A549 (cell line): ENCODE measurements around the gene TECR. TPM values are rescaled to one million over a fixed set of nuclear protein-coding genes. Genes with fewer than 3 reads are reported as not detected.
"Not testable (repeated sequence)": the region's sequence is repeated elsewhere in the genome, so short reads cannot be mapped to it uniquely, and the experiment has no call there.

Source experiments
- ATAC-seq, 2 experiments: fragments of 200-7000 bp in 1 of 2; fragments of >200 bp in 1 of 2; cut with Nextera tagmentation in 1 of 2; cut with Tn5 transposase in 1 of 2; 3 replicates each; pipeline versions ENCODE4 v1.8.0 to v1.9.1; 2018 to 2020; ENCODE audit warnings: mild to moderate bottlenecking in 1 of 2, moderate library complexity in 1 of 2
- CTCF ChIA-PET: fragments of 300-600 bp; sonication (Branson Sonifier 250); formaldehyde crosslinking; extraction: SDS; loops from one replicate; lab custom pipeline; 2021; ENCODE audit warnings: antibody characterized with exemption, inconsistent platforms; lab: Yijun Ruan, JAX
- POLR2A ChIA-PET: fragments of 350-600 bp; formaldehyde crosslinking; extraction: SDS; loops from one replicate; lab custom pipeline; 2021; ENCODE audit warnings: antibody characterized with exemption, inconsistent platforms; lab: Yijun Ruan, JAX
- DNase-seq, 2 experiments: peaks; one replicate each; pipeline versions ENCODE4 v3.0.0 to v3.0.0-alpha.2; 2011 to 2016; ENCODE audit warnings: low read depth in 1 of 2, low spot score in 1 of 2
- FAIRE-seq: peaks from 2 replicates; lab custom pipeline; 2011; peaks lifted over from hg19 to GRCh38; lab: Jason Lieb, UNC
- H3K27ac ChIP-seq, 2 experiments: fragments of >200 bp; sonication (Bioruptor Twin); formaldehyde crosslinking; 3 replicates each; pipeline ENCODE4 v1.5.1; 2016 to 2017
- H3K4me1 ChIP-seq: fragments of >200 bp; sonication (Bioruptor Twin); formaldehyde crosslinking; 3 replicates; pipeline ENCODE4 v1.6.1; 2016
- H3K4me2 ChIP-seq: fragments of >200 bp; sonication (Bioruptor Twin); formaldehyde crosslinking; 3 replicates; pipeline ENCODE4 v1.6.1; 2016
- H3K4me3 ChIP-seq: fragments of >200 bp; sonication (Bioruptor Twin); formaldehyde crosslinking; 3 replicates; pipeline ENCODE4 v1.5.1; 2016
- H3K9me3 ChIP-seq: fragments of >200 bp; sonication (Bioruptor Twin); formaldehyde crosslinking; 3 replicates; pipeline ENCODE4 v1.6.1; 2016
- CBX8 ChIP-seq: fragments of 200-600 bp; sonication (generic); IDR thresholded peaks from 2 replicates; pipeline ENCODE4 v1.6.1; 2016
- CEBPB ChIP-seq, 2 experiments: fragments of >200 bp in 1 of 2; sonication (Bioruptor Twin) in 1 of 2; formaldehyde crosslinking in 1 of 2; IDR thresholded peaks; 2 replicates each; pipeline ENCODE4 v1.6.1; 2012 to 2016
- E2F6 ChIP-seq: IDR thresholded peaks from 2 replicates; pipeline ENCODE4 v1.6.1; 2012; ENCODE audit warnings: low read depth, borderline replicate concordance
- EHF ChIP-seq: fragments of 250-450 bp; sonication (Bioruptor Pico); IDR thresholded peaks from 2 replicates; pipeline ENCODE4 v1.5.0; 2020; ENCODE audit warnings: mild to moderate bottlenecking
- EHMT2 ChIP-seq: fragments of 200-600 bp; sonication (generic); IDR thresholded peaks from 2 replicates; pipeline ENCODE4 v1.6.1; 2016; ENCODE audit warnings: antibody characterized with exemption, low read depth, mild to moderate bottlenecking, moderate library complexity
- ESRRA ChIP-seq: fragments of 150-350 bp; IDR thresholded peaks from 2 replicates; pipeline ENCODE4 v1.6.1; 2014; ENCODE audit warnings: mild to moderate bottlenecking, low read length, borderline replicate concordance
- FOSL2 ChIP-seq, 2 experiments: fragments of 450-650 bp in 1 of 2; fragments of >200 bp in 1 of 2; sonication (Bioruptor Twin) in 1 of 2; formaldehyde crosslinking; IDR thresholded peaks; 2 replicates each; pipeline versions ENCODE4 v1.5.0 to v1.6.1; 2016 to 2020; ENCODE audit warnings: mild to moderate bottlenecking in 1 of 2, moderate library complexity in 1 of 2
- FOXS1 ChIP-seq: fragments of 250-450 bp; sonication (Bioruptor Pico); IDR thresholded peaks from 2 replicates; pipeline ENCODE4 v1.5.0; 2020; ENCODE audit warnings: mild to moderate bottlenecking, moderate library complexity
- HOXB13 ChIP-seq: fragments of 250-450 bp; sonication (Bioruptor Pico); IDR thresholded peaks from 2 replicates; pipeline ENCODE4 v1.5.0; 2020; ENCODE audit warnings: low read depth, mild to moderate bottlenecking, moderate library complexity
- JUN ChIP-seq, 2 experiments: fragments of >200 bp; sonication (Bioruptor Twin); formaldehyde crosslinking; IDR thresholded peaks; 2 replicates in 1 of 2; 3 replicates in 1 of 2; pipeline ENCODE4 v1.6.1; 2016 to 2017
- JUNB ChIP-seq: fragments of >200 bp; sonication (Bioruptor Twin); formaldehyde crosslinking; IDR thresholded peaks from 2 replicates; pipeline ENCODE4 v1.6.1; 2016
- MAFK ChIP-seq: fragments of 450-650 bp; IDR thresholded peaks from 2 replicates; pipeline ENCODE4 v1.6.1; 2014; ENCODE audit not compliant: partially characterized antibody
- MAX ChIP-seq: IDR thresholded peaks from 2 replicates; pipeline ENCODE4 v1.6.1; 2012
- MYC ChIP-seq: IDR thresholded peaks from 2 replicates; pipeline ENCODE4 v1.6.1; 2012; ENCODE audit warnings: mild to moderate bottlenecking, inconsistent platforms, low read length, improper control_type of control experiment, borderline replicate concordance
- NPAS2 ChIP-seq: fragments of 250-450 bp; sonication (Bioruptor Pico); IDR thresholded peaks from 2 replicates; pipeline ENCODE4 v1.8.0; 2022; ENCODE audit warnings: mild to moderate bottlenecking, moderate library complexity, borderline replicate concordance
- NR3C1 ChIP-seq: fragments of >200 bp; sonication (Bioruptor Twin); formaldehyde crosslinking; IDR thresholded peaks from 3 replicates; pipeline ENCODE4 v1.6.1; 2017
- PHF8 ChIP-seq: fragments of 200-600 bp; sonication (generic); IDR thresholded peaks from 2 replicates; pipeline ENCODE4 v1.6.1; 2016; ENCODE audit warnings: low read depth, mild to moderate bottlenecking, antibody characterized with exemption, moderate library complexity, borderline replicate concordance
- RARB ChIP-seq: fragments of 250-450 bp; sonication (Bioruptor Pico); IDR thresholded peaks from 2 replicates; pipeline ENCODE4 v1.8.0; 2021; ENCODE audit warnings: mild to moderate bottlenecking, moderate library complexity
- RFX5 ChIP-seq: fragments of 450-650 bp; IDR thresholded peaks from 2 replicates; pipeline ENCODE4 v1.7.1; 2014; ENCODE audit warnings: antibody characterized with exemption, mild to moderate bottlenecking, moderate library complexity
- ZC3H11A ChIP-seq: fragments of 450-650 bp; IDR thresholded peaks from 2 replicates; pipeline ENCODE4 v1.6.1; 2014; ENCODE audit warnings: antibody characterized with exemption, mild to moderate bottlenecking
- ZSCAN20 ChIP-seq: fragments of 250-450 bp; sonication (Bioruptor Pico); IDR thresholded peaks from 2 replicates; pipeline ENCODE4 v1.8.0; 2022; ENCODE audit warnings: mild to moderate bottlenecking, moderate library complexity
- WGBS: methylation state at CpG from one replicate; pipeline ENCODE4 v1.1.6; 2017; ENCODE audit errors: missing lambda C conversion rate; 5-methylcytosine and 5-hydroxymethylcytosine counted together
- polyA plus RNA-seq, 4 experiments: library from polyadenylated mRNA; depleted of rRNA in 3 of 4; stranded (reverse); fragments of >200 nt; fragmentation: RNase III in 1 of 4; extraction: RNeasy Plus Mini Kit Qiagen cat#74134 plus additional on column Dnase treatment in 1 of 4; gene quantifications; 2 replicates in 3 of 4; 3 replicates in 1 of 4; pipeline ENCODE4 v1.2.3, GENCODE V29; 2011 to 2017
- TF ChIP-seq, protein P1 (sequence below): fragments of >200 bp; sonication (Bioruptor Twin); formaldehyde crosslinking; IDR thresholded peaks from 3 replicates; pipeline ENCODE4 v1.6.1; 2016
- TF ChIP-seq, protein P2 (sequence below): IDR thresholded peaks from 2 replicates; pipeline ENCODE4 v1.6.1; 2012

The TECR gene
- polyA plus RNA-seq, 2 of the 4 experiments (the other 2 are of a cell fraction) = 87.7 to 139 TPM

DNA sequence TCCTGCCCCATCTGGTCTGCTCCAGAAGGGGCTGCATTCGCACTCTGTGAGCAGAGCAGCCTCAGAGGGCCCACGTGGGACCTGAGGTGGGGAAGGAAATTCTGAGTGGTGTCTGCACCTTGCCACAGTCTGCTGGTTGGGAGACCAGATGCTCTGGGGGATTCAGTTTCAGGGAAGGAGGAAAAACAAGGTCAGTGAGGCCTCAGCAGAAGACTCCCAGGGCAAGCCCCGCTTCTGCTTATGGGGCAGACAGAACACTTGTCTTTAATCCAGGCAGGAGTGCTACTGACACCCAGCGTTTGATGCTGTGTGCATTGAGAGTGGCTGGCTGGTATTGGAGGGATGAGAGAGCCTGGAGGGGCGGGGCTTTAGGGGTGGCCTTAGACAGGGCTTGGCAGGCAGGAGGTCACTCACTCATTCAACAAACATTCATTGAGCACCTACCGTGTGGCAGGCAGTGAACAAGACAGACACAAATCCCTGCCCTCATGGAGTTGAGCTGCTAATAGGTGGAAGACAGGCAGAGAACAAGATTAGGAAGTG, 48.6 kb downstream of the TECR start:
- Histone ChIP-seq H3K4me1 (peaks cover 3% of the 10 kb centered on the region; the same call in 1 of the 3 replicates), H3K9me3 (no peaks in the 10 kb centered on the region), H3K4me3 (no peak overlapping the region), H3K27ac (no peak overlapping the region)
- FAIRE-seq (no peak), ATAC-seq (peak in 1 of 2 experiments; percentile 47; a peak in 3 of 6 replicates)
- 41% methylated on average over 3 of the region's 6 CpGs for WGBS
- POLR2A ChIA-PET = no interaction called here
- no peak for TF ChIP-seq JUN (IDR thresholded peaks at IDR 0.05)
- TF ChIP-seq MYC = no peak
- TF ChIP-seq EHF = no peak
- no peak for TF ChIP-seq ESRRA
- TF ChIP-seq CEBPB (IDR thresholded peaks at IDR 0.05) = no peak
- no peak for TF ChIP-seq E2F6
- TF ChIP-seq CBX8 = no peak
- no peak for TF ChIP-seq MAX
- TF ChIP-seq, all 56 proteins: peak for 0
- H3K4me2 ChIP-seq = no peak overlapping the region
- DNase-seq = no peak
- CTCF ChIA-PET = interaction anchor here (2.8 kb wide), 1 partner anchor 109 kb away, joined by 10 read pairs; no protein-coding TSS in a partner anchor

DNA sequence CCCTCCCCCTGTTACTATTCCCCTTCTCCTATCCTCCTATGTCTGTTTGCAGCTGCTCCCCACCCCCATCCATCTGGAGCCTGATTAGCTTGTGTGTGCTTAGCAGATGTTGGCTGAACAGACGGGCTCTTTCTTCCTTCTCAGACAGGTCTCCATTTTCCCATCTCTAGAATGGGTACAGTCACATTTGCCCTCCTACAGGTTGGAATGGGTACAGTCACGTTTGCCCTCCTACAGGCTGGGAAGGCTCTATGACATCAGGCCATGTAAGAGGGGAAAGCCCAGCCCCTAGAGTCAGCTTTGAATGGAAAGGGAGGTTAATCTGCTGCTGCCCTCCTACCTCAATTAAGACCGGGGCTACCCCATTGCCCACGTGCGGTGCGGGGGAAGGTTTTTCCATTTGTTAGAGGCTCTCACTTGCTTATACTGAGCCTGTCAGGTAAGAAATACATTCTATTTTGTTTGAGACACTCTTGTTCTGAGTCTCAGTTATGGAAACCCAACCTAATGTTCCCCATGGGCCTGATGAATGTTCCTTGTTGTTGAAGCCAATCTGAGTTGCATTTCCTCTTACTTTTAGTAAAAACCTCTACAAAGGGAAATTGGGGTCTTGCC, 51.3 kb downstream of the TECR start:
- FAIRE-seq (no peak), DNase-seq (no peak)
- no peak overlapping the region for H3K4me2 ChIP-seq
- no peaks in the 10 kb centered on the region for H3K9me3 ChIP-seq
- H3K27ac ChIP-seq = no peak overlapping the region
- WGBS = 22% methylated on average over 6 of the region's 6 CpGs
- CTCF ChIA-PET = interaction anchor here (1.4 kb wide), 1 partner anchor 105 kb away, joined by 5 read pairs; no protein-coding TSS in a partner anchor
- POLR2A ChIA-PET = no interaction called here
- no peaks in the 10 kb centered on the region for H3K4me1 ChIP-seq
- no peak for TF ChIP-seq JUNB
- no peak for TF ChIP-seq RARB
- TF ChIP-seq EHMT2 = no peak
- no peak for TF ChIP-seq PHF8
- TF ChIP-seq HOXB13 (CRISPR knock-in tag) = no peak
- no peak for TF ChIP-seq NR3C1
- TF ChIP-seq ZC3H11A = no peak
- no peak for TF ChIP-seq MAX
- TF ChIP-seq E2F6 = no peak
- TF ChIP-seq, all 56 proteins: peak for 0
- H3K4me3 ChIP-seq = no peak overlapping the region
- no peak for ATAC-seq

- ChIA-PET CTCF (interaction anchor here (1.1 kb wide), 1 partner anchor 8 kb away, joined by 4 read pairs; no protein-coding TSS in a partner anchor), POLR2A (no interaction called here)
- Histone ChIP-seq H3K4me1 (no peaks in the 10 kb centered on the region), H3K9me3 (no peaks in the 10 kb centered on the region), H3K27ac (no peak within 1 kb of the TSS), H3K4me3 (no peak within 1 kb of the TSS), H3K4me2 (no peak within 1 kb of the TSS)
- DNase-seq (no peak), ATAC-seq (no peak), FAIRE-seq (no peak)
- no peak for TF ChIP-seq FOXS1 (CRISPR knock-in tag)
- no peak for TF ChIP-seq HOXB13 (CRISPR knock-in tag)
- no peak for TF ChIP-seq CEBPB (IDR thresholded peaks at IDR 0.05)
- TF ChIP-seq ESRRA = no peak
- TF ChIP-seq RFX5 = no peak
- TF ChIP-seq, protein P1, sequence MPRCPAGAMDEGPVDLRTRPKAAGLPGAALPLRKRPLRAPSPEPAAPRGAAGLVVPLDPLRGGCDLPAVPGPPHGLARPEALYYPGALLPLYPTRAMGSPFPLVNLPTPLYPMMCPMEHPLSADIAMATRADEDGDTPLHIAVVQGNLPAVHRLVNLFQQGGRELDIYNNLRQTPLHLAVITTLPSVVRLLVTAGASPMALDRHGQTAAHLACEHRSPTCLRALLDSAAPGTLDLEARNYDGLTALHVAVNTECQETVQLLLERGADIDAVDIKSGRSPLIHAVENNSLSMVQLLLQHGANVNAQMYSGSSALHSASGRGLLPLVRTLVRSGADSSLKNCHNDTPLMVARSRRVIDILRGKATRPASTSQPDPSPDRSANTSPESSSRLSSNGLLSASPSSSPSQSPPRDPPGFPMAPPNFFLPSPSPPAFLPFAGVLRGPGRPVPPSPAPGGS = no peak
- TF ChIP-seq MAFK = no peak
- no peak for TF ChIP-seq FOSL2 (IDR thresholded peaks at IDR 0.05)
- TF ChIP-seq FOSL2 (CRISPR knock-in tag; IDR thresholded peaks at IDR 0.05) = no peak
- TF ChIP-seq, protein P2, sequence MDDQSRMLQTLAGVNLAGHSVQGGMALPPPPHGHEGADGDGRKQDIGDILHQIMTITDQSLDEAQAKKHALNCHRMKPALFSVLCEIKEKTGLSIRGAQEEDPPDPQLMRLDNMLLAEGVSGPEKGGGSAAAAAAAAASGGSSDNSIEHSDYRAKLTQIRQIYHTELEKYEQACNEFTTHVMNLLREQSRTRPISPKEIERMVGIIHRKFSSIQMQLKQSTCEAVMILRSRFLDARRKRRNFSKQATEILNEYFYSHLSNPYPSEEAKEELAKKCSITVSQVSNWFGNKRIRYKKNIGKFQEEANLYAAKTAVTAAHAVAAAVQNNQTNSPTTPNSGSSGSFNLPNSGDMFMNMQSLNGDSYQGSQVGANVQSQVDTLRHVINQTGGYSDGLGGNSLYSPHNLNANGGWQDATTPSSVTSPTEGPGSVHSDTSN = no peak
- no peak for TF ChIP-seq ZSCAN20
- TF ChIP-seq EHMT2 = no peak
- no peak for TF ChIP-seq MYC
- no peak for TF ChIP-seq NPAS2 (CRISPR knock-in tag)
- 37% methylated on average over 4 of the region's 6 CpGs for WGBS
Observed at GRCh38 chr19:14582894-14583340, 53.5 kb downstream of the TECR start, which contains the start of gene CLEC17A. CLEC17A (plus strand) TSS chr19:14583084; CDS start chr19:14583161, 77 bp downstream.

DNA sequence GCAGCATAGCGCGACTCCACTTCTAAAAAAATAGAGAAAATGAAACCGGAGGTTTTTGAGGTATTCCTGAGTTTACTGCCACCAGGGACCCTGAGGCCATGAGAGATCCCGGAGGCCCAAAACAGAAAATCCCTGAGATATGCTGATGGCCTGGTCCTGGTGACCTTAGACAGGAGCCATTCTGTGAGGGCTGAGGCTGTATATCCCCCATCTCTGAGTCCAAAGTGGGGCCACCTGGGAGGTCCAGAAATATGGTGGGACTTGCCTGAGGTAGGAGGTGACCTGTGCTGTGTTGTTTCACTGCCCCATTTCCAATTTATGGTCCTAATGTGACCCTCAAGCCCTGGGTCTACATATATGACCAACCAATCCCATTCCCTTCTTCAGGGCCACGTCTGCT, 55.0 kb downstream of the TECR start:
- ATAC-seq, H3K4me3 ChIP-seq, FAIRE-seq, POLR2A ChIA-PET, DNase-seq, H3K27ac ChIP-seq, H3K4me1 ChIP-seq, H3K9me3 ChIP-seq, CTCF ChIA-PET, H3K4me2 ChIP-seq: not testable (repeated sequence)
- 68% methylated on average over 5 of the region's 5 CpGs for WGBS
